Lower leg skin (tissue), 3 donors: ENCODE measurements around the gene EIPR1.

Experiments
- CTCF ChIP-seq, 3 donors: fragments of 450-650 bp; IDR thresholded peaks; one replicate each; pipeline ENCODE4 v1.5.1; 2016; ENCODE audit warnings: antibody characterized with exemption in 3 of 3, mild to moderate bottlenecking in 3 of 3, moderate library complexity in 2 of 3
- POLR2A ChIP-seq, 2 donors: fragments of 450-650 bp; IDR thresholded peaks; one replicate each; pipeline ENCODE4 v1.6.1; 2016 to 2017; ENCODE audit warnings: antibody characterized with exemption in 2 of 2, mild to moderate bottlenecking in 1 of 2, moderate library complexity in 1 of 2

DNA sequence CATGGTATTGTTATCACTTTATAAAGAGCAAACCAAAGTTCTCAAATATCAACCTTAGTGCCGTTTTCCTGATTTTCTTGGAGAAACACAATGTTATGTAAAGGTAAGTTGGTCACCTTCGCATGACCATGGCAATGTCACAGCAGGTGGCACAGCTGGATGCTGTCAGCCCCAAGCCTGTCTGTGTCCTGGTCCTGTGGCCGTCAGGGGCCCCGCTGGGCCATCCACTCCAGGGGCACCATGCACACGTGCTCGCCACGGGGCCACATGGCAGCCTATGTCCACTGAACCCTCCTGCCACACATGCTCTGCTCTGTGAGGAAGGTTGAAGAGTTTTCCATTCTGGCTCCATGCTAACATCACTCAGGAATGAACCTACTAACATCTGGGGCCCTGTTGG lies 85.9 kb downstream of the EIPR1 start:
- no peak for TF ChIP-seq CTCF (IDR thresholded peaks at IDR 0.05)
- TF ChIP-seq POLR2A (IDR thresholded peaks at IDR 0.05), result no peak
